ENCODE measurements around the gene SYNE2. TPM values are rescaled to one million over a fixed set of nuclear protein-coding genes. Genes with fewer than 3 reads are reported as not detected.

SYNE2 gene
- total RNA-seq, 1 experiment from 2014 or later, result 48.5 TPM

GRCh38 chr14:63911404-63911803 lies 58.6 kb downstream of the SYNE2 start:
- ChIA-PET CTCF (no interaction called here), POLR2A (no interaction called here)
- no peak for TF ChIP-seq CTCF (IDR thresholded peaks at IDR 0.05; ENCODE audit: insufficient read depth in 1 of 2, low read depth in 1 of 2, low read length in 1 of 2, severe bottlenecking in 1 of 2, unreplicated experiment in 1 of 2)
- H3K9me3 Mint-ChIP-seq (ENCODE audit: unreplicated experiment), result no peaks in the 10 kb centered on the region
- H3K4me3 ChIP-seq (ENCODE audit: low read depth, low read length), result no peak overlapping the region
- H3K4me1 Mint-ChIP-seq (ENCODE audit: low read depth, unreplicated experiment), result no peaks in the 10 kb centered on the region
- no TSS peak for BruUV-seq (replicated peaks)
- H3K4me3 Mint-ChIP-seq (ENCODE audit: unreplicated experiment), result no peak overlapping the region
- H3K4me1 ChIP-seq, result no peaks in the 10 kb centered on the region
- no peak for DNase-seq
- no peaks in the 10 kb centered on the region for H3K36me3 ChIP-seq (ENCODE audit: control insufficient read depth, insufficient read depth, low read length)
- H3K9me3 ChIP-seq, result no peaks in the 10 kb centered on the region
- no peaks in the 10 kb centered on the region for H3K27me3 ChIP-seq (replicated peaks; ENCODE audit: control insufficient read depth, insufficient read depth, low read length)
- no peak overlapping the region for H3K27ac Mint-ChIP-seq (ENCODE audit: unreplicated experiment)
- no peaks in the 10 kb centered on the region for H3K27me3 Mint-ChIP-seq (ENCODE audit: insufficient read depth, unreplicated experiment)
- intact Hi-C loops (cut with micrococcal nuclease; ENCODE audit: unreplicated experiment), result no loop called here
- no peaks in the 10 kb centered on the region for H3K36me3 Mint-ChIP-seq (ENCODE audit: insufficient read depth, unreplicated experiment)

GRCh38 chr14:63912286-63912685 lies 59.5 kb downstream of the SYNE2 start:
- no peak for TF ChIP-seq CTCF (IDR thresholded peaks at IDR 0.05; ENCODE audit: insufficient read depth in 1 of 2, low read depth in 1 of 2, low read length in 1 of 2, severe bottlenecking in 1 of 2, unreplicated experiment in 1 of 2)
- Mint-ChIP-seq H3K9me3 (ENCODE audit: unreplicated experiment) (no peaks in the 10 kb centered on the region), H3K27ac (ENCODE audit: unreplicated experiment) (no peak overlapping the region), H3K27me3 (ENCODE audit: insufficient read depth, unreplicated experiment) (no peaks in the 10 kb centered on the region), H3K4me3 (ENCODE audit: unreplicated experiment) (no peak overlapping the region), H3K36me3 (ENCODE audit: insufficient read depth, unreplicated experiment) (no peaks in the 10 kb centered on the region), H3K4me1 (ENCODE audit: low read depth, unreplicated experiment) (no peaks in the 10 kb centered on the region)
- no TSS peak for BruUV-seq (replicated peaks)
- DNase-seq, result no peak
- intact Hi-C loops (cut with micrococcal nuclease; ENCODE audit: unreplicated experiment), result no loop called here
- Histone ChIP-seq H3K4me1 (0 out of 2 replicates have a peak, but pooled peaks cover 3% of the 10 kb centered on the region), H3K36me3 (ENCODE audit: control insufficient read depth, insufficient read depth, low read length) (no peaks in the 10 kb centered on the region), H3K9me3 (no peaks in the 10 kb centered on the region), H3K4me3 (ENCODE audit: low read depth, low read length) (no peak overlapping the region), H3K27me3 (replicated peaks; ENCODE audit: control insufficient read depth, insufficient read depth, low read length) (no peaks in the 10 kb centered on the region)
- CTCF ChIA-PET, result no interaction called here
- POLR2A ChIA-PET, result no interaction called here

- H3K4me1 Mint-ChIP-seq (ENCODE audit: low read depth, unreplicated experiment), result no peaks in the 10 kb centered on the region
- intact Hi-C loops (cut with micrococcal nuclease; ENCODE audit: unreplicated experiment), result no loop called here
- DNase-seq, result no peak
- H3K27me3 Mint-ChIP-seq (ENCODE audit: insufficient read depth, unreplicated experiment), result no peaks in the 10 kb centered on the region
- H3K36me3 Mint-ChIP-seq (ENCODE audit: insufficient read depth, unreplicated experiment), result no peaks in the 10 kb centered on the region
- no peak overlapping the region for H3K4me3 Mint-ChIP-seq (ENCODE audit: unreplicated experiment)
- Histone ChIP-seq H3K9me3 (no peaks in the 10 kb centered on the region), H3K36me3 (ENCODE audit: control insufficient read depth, insufficient read depth, low read length) (no peaks in the 10 kb centered on the region), H3K4me1 (peaks cover 12% of the 10 kb centered on the region), H3K27me3 (replicated peaks; ENCODE audit: control insufficient read depth, insufficient read depth, low read length) (no peaks in the 10 kb centered on the region), H3K4me3 (ENCODE audit: low read depth, low read length) (no peak overlapping the region)
- POLR2A ChIA-PET, result no interaction called here
- BruUV-seq (replicated peaks), result no TSS peak
- TF ChIP-seq CTCF (IDR thresholded peaks at IDR 0.05; ENCODE audit: insufficient read depth in 1 of 2, low read depth in 1 of 2, low read length in 1 of 2, severe bottlenecking in 1 of 2, unreplicated experiment in 1 of 2), result no peak
- H3K27ac Mint-ChIP-seq (ENCODE audit: unreplicated experiment), result no peak overlapping the region
- CTCF ChIA-PET, result no interaction called here
- no peaks in the 10 kb centered on the region for H3K9me3 Mint-ChIP-seq (ENCODE audit: unreplicated experiment)
Observed at GRCh38 chr14:63918411-63918810, 65.6 kb downstream of the SYNE2 start.

Measured in Caco-2 (cell line).